Measurements from ENCODE around the gene MAPRE3. TPM values are rescaled to one million over a fixed set of nuclear protein-coding genes. Genes with fewer than 3 reads are reported as not detected.
A peak's percentile ranks its signal among the peaks of the same experiment; 100 is the strongest.

MAPRE3 gene
- total and polyA plus RNA-seq, 9 of the 15 experiments (the other 6 are each of a cell fraction or from before 2014, with no cell fraction given), result 0.70 to 43.2 (median 12.6) TPM

DNA sequence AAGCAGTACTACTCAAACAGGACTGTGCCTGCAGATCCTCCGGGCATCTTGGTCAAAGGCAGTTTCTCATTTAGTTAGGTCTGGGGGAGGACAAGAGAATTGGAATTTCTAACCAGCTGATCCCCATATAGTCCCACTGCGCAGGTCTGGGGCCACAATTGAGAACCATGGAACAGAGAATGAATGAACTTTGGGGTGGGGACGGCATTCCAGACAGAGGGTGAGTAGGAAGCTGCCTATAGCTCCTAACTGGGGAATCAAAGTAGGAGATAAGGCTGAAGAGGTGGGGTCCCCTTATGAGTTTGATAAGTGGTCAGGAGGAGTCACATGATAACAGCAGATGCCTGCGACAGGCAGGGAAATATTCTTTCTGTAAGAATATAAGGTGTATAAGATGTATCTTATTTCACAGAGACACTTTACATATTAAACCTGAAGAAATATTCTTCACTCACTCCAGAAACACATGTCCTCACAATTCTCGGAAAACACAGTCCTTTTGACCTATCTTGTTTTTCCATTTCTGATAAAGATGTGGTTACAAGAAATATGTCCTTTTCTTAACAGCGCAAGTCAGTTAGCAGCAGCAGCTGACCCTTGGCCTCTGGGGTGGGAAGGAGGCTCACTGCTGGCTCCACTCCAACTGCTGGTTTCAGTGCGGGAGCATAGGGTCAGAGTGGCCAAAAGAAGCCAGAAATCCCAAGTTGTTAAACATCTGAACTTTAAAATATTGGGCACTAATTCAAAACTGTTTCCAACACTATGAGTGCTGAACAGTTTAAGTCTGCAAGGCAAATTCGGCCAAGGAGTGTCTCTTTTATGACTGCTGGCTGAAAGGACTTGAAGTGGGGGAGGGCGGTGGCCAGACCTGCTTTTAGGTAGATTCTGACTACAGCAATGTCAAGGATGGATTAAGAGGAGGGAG, 49.8 kb downstream of the MAPRE3 start (continued):
- TF ChIP-seq ASH1L (IDR thresholded peaks at IDR 0.05; ENCODE audit: borderline replicate concordance, low read depth, partially characterized antibody) (no peak), PCBP1 (IDR thresholded peaks at IDR 0.05; ENCODE audit: low read depth, low read length, poor library complexity, severe bottlenecking) (no peak), CLOCK (CRISPR knock-in tag; IDR thresholded peaks at IDR 0.05; ENCODE audit: borderline replicate concordance) (no peak), CHD4 (IDR thresholded peaks at IDR 0.05; ENCODE audit: insufficient read depth, insufficient replicate concordance, low read depth, low read length, poor library complexity, severe bottlenecking) (no peak), STAG1 (CRISPR knock-in tag; IDR thresholded peaks at IDR 0.05; ENCODE audit: borderline replicate concordance) (no peak), ARID2 (IDR thresholded peaks at IDR 0.05) (no peak), ERF (CRISPR knock-in tag; IDR thresholded peaks at IDR 0.05) (no peak; the same call in 1 of the 2 replicates), U2AF1 (optimal IDR thresholded peaks at IDR 0.05; ENCODE audit: low read depth, low read length) (no peak), PTBP1 (IDR thresholded peaks at IDR 0.05; ENCODE audit: low read depth, low read length) (no peak), ESRRA (IDR thresholded peaks at IDR 0.05; ENCODE audit: borderline replicate concordance, low read depth) (peak; percentile 92; the same call in 1 of the 2 replicates), SIN3A (IDR thresholded peaks at IDR 0.05; ENCODE audit: borderline replicate concordance in 2 of 2, control insufficient read depth in 1 of 2, low read depth in 2 of 2, low read length in 2 of 2) (no peak; a peak in 1 of 4 replicates), TRIM25 (IDR thresholded peaks at IDR 0.05; ENCODE audit: borderline replicate concordance) (no peak), ZNF766 (CRISPR knock-in tag; conservative IDR thresholded peaks at IDR 0.05) (peak; percentile 93), ZNF121 (CRISPR knock-in tag; conservative IDR thresholded peaks at IDR 0.05) (no peak), ZNF24 (IDR thresholded peaks at IDR 0.05) (no peak), MAFG (tag; conservative IDR thresholded peaks at IDR 0.05) (no peak), HNRNPH1 (optimal IDR thresholded peaks at IDR 0.05; ENCODE audit: low read depth, low read length) (no peak), MAX (CRISPR knock-in tag; IDR thresholded peaks at IDR 0.05) (no peak), NONO (IDR thresholded peaks at IDR 0.05; ENCODE audit: low read depth in 2 of 2, low read length in 1 of 2) (no peak), RBM25 (IDR thresholded peaks at IDR 0.05; ENCODE audit: low read depth, low read length, severe bottlenecking) (no peak), ADNP (tag; IDR thresholded peaks at IDR 0.05) (no peak), ZNF780A (CRISPR knock-in tag; IDR thresholded peaks at IDR 0.05) (no peak), SP2 (IDR thresholded peaks at IDR 0.05; ENCODE audit: extremely low read depth, low read depth, low read length, poor library complexity, severe bottlenecking) (no peak)

Data from K562 (cell line).